Activated CD8-positive, alpha-beta T cell treated with anti-CD3 and anti-CD28 coated beads for 36 hours (primary cell): ENCODE measurements around the gene PTPRK. TPM values are rescaled to one million over a fixed set of nuclear protein-coding genes. Genes with fewer than 3 reads are reported as not detected.

Source experiments
- ATAC-seq: fragments of 200-7000 bp; cut with Tn5 transposase; one replicate; pipeline ENCODE4 v1.10.0; 2021; ENCODE audit warnings: mild to moderate bottlenecking, moderate library complexity
- CTCF ChIA-PET: fragments of 350-600 bp; sonication (Branson Sonifier 250); formaldehyde crosslinking; loops from one replicate; lab custom pipeline; 2021; ENCODE audit warnings: antibody characterized with exemption; lab: Charles Lee
- POLR2A ChIA-PET: fragments of 350-600 bp; sonication (Branson Sonifier 250); formaldehyde crosslinking; loops from one replicate; lab custom pipeline; 2021; ENCODE audit warnings: antibody characterized with exemption; lab: Charles Lee
- DNase-seq: peaks from one replicate; pipeline ENCODE4 v3.0.0-alpha.2; 2020
- H3K27ac Mint-ChIP-seq: one replicate; pipeline ENCODE4 v1.8.0; 2021; ENCODE audit warnings: mild to moderate bottlenecking, mixed read lengths
- H3K27me3 Mint-ChIP-seq: one replicate; pipeline ENCODE4 v1.8.0; 2021; ENCODE audit warnings: mixed read lengths
- H3K36me3 Mint-ChIP-seq: one replicate; pipeline ENCODE4 v1.8.0; 2021; ENCODE audit warnings: low read depth, mixed read lengths
- H3K4me1 Mint-ChIP-seq: one replicate; pipeline ENCODE4 v1.8.0; 2021; ENCODE audit warnings: low read depth, mixed read lengths
- H3K4me3 Mint-ChIP-seq: one replicate; pipeline ENCODE4 v1.8.0; 2021; ENCODE audit warnings: mild to moderate bottlenecking, moderate library complexity, mixed read lengths
- H3K9me3 Mint-ChIP-seq: one replicate; pipeline ENCODE4 v1.8.0; 2021; ENCODE audit warnings: mixed read lengths
- intact Hi-C: fragments of 100-400 bp; cut with micrococcal nuclease; formaldehyde crosslinking; loops from one replicate; pipeline ENCODE4 v1.10.0; 2022
- total RNA-seq, 2 experiments: library from RNA; stranded (reverse); gene quantifications; one replicate each; pipeline ENCODE4 v1.2.3, GENCODE V29; 2021
- TF ChIP-seq, protein P1 (sequence below): fragments of 200-600 bp; IDR thresholded peaks from one replicate; pipeline ENCODE4 v1.8.0; 2022; ENCODE audit warnings: antibody characterized with exemption, mild to moderate bottlenecking

The PTPRK gene
- total RNA-seq, 2 experiments from 2014 or later = 7.7 to 8.9 TPM

DNA sequence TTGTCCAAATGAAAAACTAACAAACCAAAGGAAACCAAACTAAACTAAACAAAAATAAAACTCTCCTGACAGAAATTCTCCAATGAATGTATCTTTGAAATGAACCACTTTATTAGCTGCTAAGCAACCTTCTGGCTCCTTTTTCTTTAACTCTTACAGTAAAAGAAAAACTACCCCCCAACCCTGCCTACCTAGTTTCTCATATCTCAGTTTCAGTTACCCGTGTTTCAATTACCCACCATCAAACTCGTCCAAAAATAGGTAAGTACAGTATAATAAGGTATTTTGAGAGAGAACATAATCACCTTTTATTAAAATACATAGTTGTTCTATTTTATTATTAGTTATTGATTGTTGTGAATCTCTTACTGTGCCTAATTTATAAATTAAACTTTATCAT, 442.1 kb downstream of the PTPRK start:
- no peaks in the 10 kb centered on the region for H3K9me3 Mint-ChIP-seq
- TF ChIP-seq, protein P1, sequence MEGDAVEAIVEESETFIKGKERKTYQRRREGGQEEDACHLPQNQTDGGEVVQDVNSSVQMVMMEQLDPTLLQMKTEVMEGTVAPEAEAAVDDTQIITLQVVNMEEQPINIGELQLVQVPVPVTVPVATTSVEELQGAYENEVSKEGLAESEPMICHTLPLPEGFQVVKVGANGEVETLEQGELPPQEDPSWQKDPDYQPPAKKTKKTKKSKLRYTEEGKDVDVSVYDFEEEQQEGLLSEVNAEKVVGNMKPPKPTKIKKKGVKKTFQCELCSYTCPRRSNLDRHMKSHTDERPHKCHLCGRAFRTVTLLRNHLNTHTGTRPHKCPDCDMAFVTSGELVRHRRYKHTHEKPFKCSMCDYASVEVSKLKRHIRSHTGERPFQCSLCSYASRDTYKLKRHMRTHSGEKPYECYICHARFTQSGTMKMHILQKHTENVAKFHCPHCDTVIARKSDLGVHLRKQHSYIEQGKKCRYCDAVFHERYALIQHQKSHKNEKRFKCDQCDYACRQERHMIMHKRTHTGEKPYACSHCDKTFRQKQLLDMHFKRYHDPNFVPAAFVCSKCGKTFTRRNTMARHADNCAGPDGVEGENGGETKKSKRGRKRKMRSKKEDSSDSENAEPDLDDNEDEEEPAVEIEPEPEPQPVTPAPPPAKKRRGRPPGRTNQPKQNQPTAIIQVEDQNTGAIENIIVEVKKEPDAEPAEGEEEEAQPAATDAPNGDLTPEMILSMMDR = no peak
- H3K4me3 Mint-ChIP-seq = no peak overlapping the region
- no peaks in the 10 kb centered on the region for H3K27me3 Mint-ChIP-seq
- no peak overlapping the region for H3K27ac Mint-ChIP-seq
- peaks cover 19% of the 10 kb centered on the region for H3K36me3 Mint-ChIP-seq
- CTCF ChIA-PET = no interaction called here
- ATAC-seq (no peak), DNase-seq (no peak)
- intact Hi-C loops = no loop called here
- POLR2A ChIA-PET = no interaction called here
- peaks cover 8% of the 10 kb centered on the region for H3K4me1 Mint-ChIP-seq

DNA sequence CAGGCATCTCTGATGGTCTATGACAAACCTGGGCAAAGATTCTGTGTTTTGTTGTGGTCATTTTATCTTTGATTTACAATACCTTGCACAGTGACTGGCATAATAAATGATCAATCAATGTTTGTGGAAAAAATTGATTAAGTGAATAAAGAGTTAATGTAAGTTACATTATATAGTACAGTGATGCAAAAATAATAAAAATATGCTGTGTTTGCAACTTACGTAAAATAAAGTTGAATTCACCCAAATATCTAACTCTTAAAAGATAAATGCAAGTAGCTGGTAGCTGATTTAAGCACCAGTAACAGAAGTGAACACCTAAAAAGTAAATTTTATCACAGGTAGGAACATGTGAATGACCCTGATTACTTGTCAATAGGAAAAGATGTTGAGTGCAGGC, 443.6 kb downstream of the PTPRK start:
- H3K4me3 Mint-ChIP-seq = no peak overlapping the region
- DNase-seq (no peak), ATAC-seq (no peak)
- ChIA-PET CTCF (no interaction called here), POLR2A (no interaction called here)
- H3K27ac Mint-ChIP-seq = no peak overlapping the region
- peaks cover 8% of the 10 kb centered on the region for H3K4me1 Mint-ChIP-seq
- H3K9me3 Mint-ChIP-seq = no peaks in the 10 kb centered on the region
- TF ChIP-seq, protein P1 = no peak
- intact Hi-C loops = no loop called here
- peaks cover 22% of the 10 kb centered on the region for H3K36me3 Mint-ChIP-seq
- no peaks in the 10 kb centered on the region for H3K27me3 Mint-ChIP-seq

DNA sequence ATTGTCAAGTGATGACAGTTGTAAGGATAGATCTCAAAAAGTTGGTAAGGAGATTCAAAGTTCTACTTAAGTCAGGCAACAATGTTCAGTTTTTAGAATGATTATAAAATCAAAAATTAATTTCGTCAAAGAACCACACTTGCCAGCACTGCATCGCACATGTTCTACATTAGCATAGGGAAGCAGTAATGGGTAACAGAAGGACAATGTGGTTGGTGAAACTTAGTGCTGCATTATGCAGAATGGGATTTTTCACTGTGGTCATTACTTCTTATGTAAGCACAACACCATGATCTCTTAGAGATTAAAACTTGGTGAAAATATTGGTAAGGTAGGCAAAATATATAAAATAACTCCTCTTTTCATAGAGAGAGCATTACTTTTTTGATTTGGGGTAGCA, 445.8 kb downstream of the PTPRK start:
- no peaks in the 10 kb centered on the region for H3K27me3 Mint-ChIP-seq
- no peaks in the 10 kb centered on the region for H3K9me3 Mint-ChIP-seq
- CTCF ChIA-PET = no interaction called here

DNA sequence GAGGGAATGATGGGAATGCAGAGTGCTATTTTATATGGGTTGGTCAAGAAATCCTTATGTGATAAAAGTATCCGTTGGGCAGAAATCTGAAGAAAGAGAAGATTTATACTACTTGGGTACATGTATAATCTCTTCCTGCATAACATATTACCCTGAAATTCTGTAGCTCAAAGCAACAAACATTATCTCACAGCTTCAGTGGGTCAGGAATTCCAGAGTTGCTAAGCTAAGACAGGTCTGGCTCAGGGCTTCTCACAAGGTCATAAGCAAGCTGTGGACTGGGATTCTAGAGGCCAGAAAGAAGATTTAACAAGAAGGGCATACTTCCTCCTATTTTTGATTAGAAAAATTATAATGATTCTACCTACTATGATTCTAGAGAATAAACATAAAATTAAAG, 447.0 kb downstream of the PTPRK start:
- TF ChIP-seq, protein P1 = no peak
- H3K27ac Mint-ChIP-seq = no peak overlapping the region
- H3K4me3 Mint-ChIP-seq = no peak overlapping the region
- ChIA-PET CTCF (interaction anchor here (0.9 kb wide), 1 partner anchor 10 kb away, joined by 6 read pairs; no protein-coding TSS in a partner anchor), POLR2A (no interaction called here)
- intact Hi-C loops = no loop called here
- peaks cover 12% of the 10 kb centered on the region for H3K4me1 Mint-ChIP-seq
- no peak for DNase-seq
- no peaks in the 10 kb centered on the region for H3K27me3 Mint-ChIP-seq
- no peak for ATAC-seq
- H3K9me3 Mint-ChIP-seq = no peaks in the 10 kb centered on the region
- peaks cover 15% of the 10 kb centered on the region for H3K36me3 Mint-ChIP-seq

More for the DNA sequence above, 445.8 kb downstream of the PTPRK start:
- H3K36me3 Mint-ChIP-seq = peaks cover 21% of the 10 kb centered on the region
- TF ChIP-seq, protein P1 = no peak
- no peak overlapping the region for H3K27ac Mint-ChIP-seq
- DNase-seq (no peak), ATAC-seq (no peak)
- no peak overlapping the region for H3K4me3 Mint-ChIP-seq
- POLR2A ChIA-PET = no interaction called here
- intact Hi-C loops = no loop called here
- H3K4me1 Mint-ChIP-seq = peaks cover 12% of the 10 kb centered on the region

DNA sequence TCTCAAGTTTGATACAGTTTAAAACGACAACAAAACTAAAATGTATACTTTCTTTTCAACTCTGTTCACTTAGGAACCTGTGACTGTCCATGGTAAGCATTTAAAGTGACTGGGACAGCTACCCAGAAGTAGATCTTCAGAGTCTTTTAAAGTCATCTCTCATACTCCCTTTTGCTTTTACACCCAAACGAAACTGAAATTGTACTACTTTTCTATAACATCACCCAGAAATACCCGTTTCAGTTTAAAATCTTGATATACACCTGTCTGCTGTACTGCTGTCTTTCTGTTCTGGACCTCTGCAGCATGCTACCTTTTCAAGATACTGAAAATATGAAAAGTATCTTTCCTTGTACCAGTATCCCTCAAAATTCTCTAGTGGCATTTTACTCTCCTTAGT, 449.2 kb downstream of the PTPRK start:
- no peak overlapping the region for H3K27ac Mint-ChIP-seq
- TF ChIP-seq, protein P1 = no peak
- ChIA-PET CTCF (no interaction called here), POLR2A (no interaction called here)
- no peak overlapping the region for H3K4me3 Mint-ChIP-seq
- no peak for ATAC-seq
- peaks cover 13% of the 10 kb centered on the region for H3K36me3 Mint-ChIP-seq
- no peaks in the 10 kb centered on the region for H3K9me3 Mint-ChIP-seq
- intact Hi-C loops = no loop called here
- H3K27me3 Mint-ChIP-seq = no peaks in the 10 kb centered on the region
- H3K4me1 Mint-ChIP-seq = peaks cover 4% of the 10 kb centered on the region
- DNase-seq = no peak
